Spinal cord (tissue), 10 donors: ENCODE results near the gene PIK3R6. TPM values are rescaled to one million over a fixed set of nuclear protein-coding genes. Genes with fewer than 3 reads are reported as not detected.

Source experiments
- DNase-seq, 6 donors: peaks; one replicate each; pipeline versions ENCODE4 v3.0.0 to v3.0.0-alpha.2; 2013 to 2015; ENCODE audit warnings: low spot score in 6 of 6, low read depth in 4 of 6
- H3K27ac ChIP-seq: one replicate; pipeline ENCODE4 v1.5.1; 2013; ENCODE audit warnings: low read depth, low read length, control low read depth
- H3K27me3 ChIP-seq: one replicate; pipeline ENCODE4 v1.6.1; 2013; ENCODE audit warnings: low read length; ENCODE audit not compliant: control insufficient read depth, insufficient read depth
- H3K36me3 ChIP-seq: one replicate; pipeline ENCODE4 v1.6.1; 2013; ENCODE audit warnings: low read length; ENCODE audit not compliant: control insufficient read depth, insufficient read depth
- H3K4me1 ChIP-seq: one replicate; pipeline ENCODE4 v1.6.1; 2013; ENCODE audit warnings: low read length; ENCODE audit not compliant: control insufficient read depth, insufficient read depth
- H3K4me3 ChIP-seq: one replicate; pipeline ENCODE4 v1.5.1; 2013; ENCODE audit warnings: low read depth, low read length, control low read depth
- H3K9me3 ChIP-seq: one replicate; pipeline ENCODE4 v1.6.1; 2013; ENCODE audit warnings: low read length; ENCODE audit not compliant: control insufficient read depth, insufficient read depth
- WGBS: methylation state at CpG from one replicate; pipeline ENCODE4 v1.1.5; 2013; ENCODE audit warnings: missing lambda C conversion rate; ENCODE audit not compliant: insufficient coverage; 5-methylcytosine and 5-hydroxymethylcytosine counted together
- polyA plus RNA-seq, 2 donors: library from polyadenylated mRNA; unstranded; fragments of 120-200 nt; gene quantifications; one replicate each; pipeline ENCODE4 v1.2.1, GENCODE V29; 2013; ENCODE audit not compliant: insufficient read length in 2 of 2
- total RNA-seq, 2 donors: library from RNA; depleted of rRNA in 1 of 2; stranded (reverse); fragments of 120-200 nt in 1 of 2; fragments of >200 nt in 1 of 2; gene quantifications; one replicate each; pipeline versions ENCODE4 v1.2.3 to v1.2.4, GENCODE V29; 2013 to 2014
- donor health status: healthy.

Gene PIK3R6
- total and polyA plus RNA-seq, 4 donors = 0.50 to 4.7 (median 2.1) TPM

DNA sequence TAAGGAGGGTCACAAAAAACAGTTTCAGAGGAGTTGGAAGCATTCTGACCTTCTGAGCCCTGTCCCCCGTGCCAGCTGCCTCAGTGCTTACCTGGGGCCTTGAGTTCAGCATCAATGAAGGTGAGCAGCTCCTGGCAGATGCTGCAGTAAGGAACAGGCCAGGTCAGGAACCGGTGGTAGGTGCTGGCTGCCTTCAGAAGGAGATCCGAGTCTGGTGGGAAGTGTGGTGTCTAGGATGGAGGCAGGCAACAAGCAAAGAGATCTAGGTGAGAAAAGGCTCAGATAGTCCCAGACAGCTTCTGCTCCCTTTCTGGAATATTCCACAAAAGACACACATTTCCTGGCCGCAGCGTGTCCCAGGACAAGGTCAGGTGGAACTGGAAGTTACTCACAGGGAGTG is 37.2 kb upstream of the PIK3R6 start:
- Histone ChIP-seq H3K27ac (no peak overlapping the region), H3K27me3 (no peaks in the 10 kb centered on the region), H3K4me3 (no peak overlapping the region), H3K4me1 (no peaks in the 10 kb centered on the region), H3K36me3 (no peaks in the 10 kb centered on the region), H3K9me3 (no peaks in the 10 kb centered on the region)
- WGBS = 96% methylated on average over 2 of the region's 5 CpGs
- DNase-seq = no peak

DNA sequence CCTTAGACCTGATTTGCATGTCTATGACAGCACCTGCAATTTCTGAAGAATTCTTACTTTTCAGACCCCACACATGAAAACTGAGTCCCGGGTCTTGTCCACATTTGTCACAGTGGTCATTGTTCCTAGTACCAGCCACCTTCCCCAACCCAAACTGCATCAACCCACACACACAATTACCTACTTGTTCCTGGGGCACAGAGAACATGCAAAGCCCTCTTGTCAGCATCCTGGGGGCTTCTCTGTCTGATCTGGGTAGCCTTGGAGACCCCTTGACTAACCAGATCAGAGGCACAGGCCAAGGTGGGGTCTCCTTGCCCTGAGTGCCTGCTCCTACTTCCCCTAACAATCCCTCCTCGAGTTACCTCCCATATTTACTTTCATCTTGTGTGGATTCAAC is 36.7 kb upstream of the PIK3R6 start:
- no peaks in the 10 kb centered on the region for H3K36me3 ChIP-seq
- DNase-seq = no peak
- WGBS = 24% methylated on average over 1 of the region's 2 CpGs

DNA sequence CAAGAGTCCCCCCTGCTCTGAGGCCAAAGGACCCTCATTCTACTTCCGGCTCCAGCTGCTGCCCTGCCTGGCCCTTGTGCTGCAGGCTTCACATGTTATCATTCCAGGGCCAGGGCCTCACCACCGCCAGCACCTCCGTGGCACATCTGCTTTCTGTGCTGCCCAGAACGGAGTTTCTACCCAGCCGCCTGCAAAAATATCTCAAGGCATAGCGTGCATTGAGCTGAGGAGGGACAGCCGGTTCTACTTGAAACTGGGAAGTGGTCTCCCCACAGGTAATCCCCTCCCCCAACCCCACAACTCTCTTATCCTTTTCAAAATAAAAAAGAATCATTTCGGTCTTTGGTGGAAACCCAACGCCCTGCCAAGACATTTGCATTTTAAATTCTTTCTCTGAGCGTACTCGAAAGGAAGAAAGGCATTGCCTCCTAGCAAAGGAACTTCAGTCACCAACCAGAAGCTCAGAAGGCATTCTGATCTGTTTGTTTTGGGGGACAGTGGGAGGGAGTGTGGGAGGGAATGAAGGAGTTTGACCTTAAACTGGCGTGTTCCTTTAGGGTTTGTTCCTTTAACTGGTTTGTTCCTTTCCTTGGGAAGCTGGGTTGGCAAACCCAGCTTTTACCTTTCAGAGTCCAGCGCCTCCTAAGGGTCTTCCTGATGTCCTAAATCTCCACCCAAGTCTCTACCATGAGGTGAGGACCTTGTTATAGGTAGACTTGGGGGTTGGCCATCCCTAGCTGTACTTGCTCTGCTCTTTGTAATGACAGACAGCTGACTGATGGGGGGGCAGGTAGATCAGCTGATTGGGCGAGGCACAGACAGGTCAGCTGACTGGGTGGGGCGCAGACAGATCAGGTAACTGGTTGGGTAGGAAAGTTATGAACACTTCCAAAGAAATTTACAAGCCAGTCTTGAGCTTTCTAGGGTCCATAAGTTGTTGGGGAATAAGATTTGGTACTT is 33.4 kb upstream of the PIK3R6 start:
- no peak overlapping the region for H3K4me3 ChIP-seq
- no peaks in the 10 kb centered on the region for H3K27me3 ChIP-seq
- no peak overlapping the region for H3K27ac ChIP-seq
- WGBS = 66% methylated on average over 12 of the region's 15 CpGs
- DNase-seq = no peak
- no peaks in the 10 kb centered on the region for H3K36me3 ChIP-seq
- H3K9me3 ChIP-seq = no peaks in the 10 kb centered on the region
- H3K4me1 ChIP-seq = no peaks in the 10 kb centered on the region

More for the DNA sequence above, 36.7 kb upstream of the PIK3R6 start:
- Histone ChIP-seq H3K27ac (no peak overlapping the region), H3K27me3 (no peaks in the 10 kb centered on the region), H3K4me3 (no peak overlapping the region), H3K9me3 (no peaks in the 10 kb centered on the region), H3K4me1 (no peaks in the 10 kb centered on the region)

DNA sequence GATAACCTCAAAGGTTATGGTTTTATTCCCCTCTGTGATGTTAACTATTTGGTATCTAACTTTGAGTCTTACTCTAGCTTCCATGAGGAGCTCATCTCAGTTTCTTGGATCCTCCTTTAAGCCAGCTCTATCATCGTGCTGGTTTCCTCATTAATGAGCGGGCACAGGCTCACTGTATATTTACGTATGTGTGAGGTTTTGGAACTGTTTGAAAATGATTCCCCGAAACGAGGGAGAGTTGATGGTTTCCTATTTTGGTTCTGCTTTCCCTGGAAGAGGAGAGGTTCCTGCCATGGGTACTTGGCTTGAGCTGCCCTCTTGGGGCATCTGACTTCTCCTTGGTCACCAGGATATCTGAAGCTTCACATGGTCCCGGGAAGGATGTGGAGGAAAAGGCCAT is 32.7 kb upstream of the PIK3R6 start:
- Histone ChIP-seq H3K4me3 (no peak overlapping the region), H3K36me3 (no peaks in the 10 kb centered on the region), H3K9me3 (no peaks in the 10 kb centered on the region), H3K27ac (no peak overlapping the region), H3K27me3 (no peaks in the 10 kb centered on the region), H3K4me1 (no peaks in the 10 kb centered on the region)
- WGBS = 85% methylated on average over 6 of the region's 6 CpGs
- DNase-seq = no peak

GRCh38 chr17:8898636-8899035 is 31.2 kb upstream of the PIK3R6 start:
- no peaks in the 10 kb centered on the region for H3K27me3 ChIP-seq
- H3K27ac ChIP-seq = no peak overlapping the region
- H3K4me3 ChIP-seq = no peak overlapping the region
- DNase-seq = no peak
- peaks cover 8% of the 10 kb centered on the region for H3K4me1 ChIP-seq
- H3K36me3 ChIP-seq = no peaks in the 10 kb centered on the region
- 100% methylated on average over 2 of the region's 6 CpGs for whole genome bisulfite sequencing
- H3K9me3 ChIP-seq = no peaks in the 10 kb centered on the region

DNA sequence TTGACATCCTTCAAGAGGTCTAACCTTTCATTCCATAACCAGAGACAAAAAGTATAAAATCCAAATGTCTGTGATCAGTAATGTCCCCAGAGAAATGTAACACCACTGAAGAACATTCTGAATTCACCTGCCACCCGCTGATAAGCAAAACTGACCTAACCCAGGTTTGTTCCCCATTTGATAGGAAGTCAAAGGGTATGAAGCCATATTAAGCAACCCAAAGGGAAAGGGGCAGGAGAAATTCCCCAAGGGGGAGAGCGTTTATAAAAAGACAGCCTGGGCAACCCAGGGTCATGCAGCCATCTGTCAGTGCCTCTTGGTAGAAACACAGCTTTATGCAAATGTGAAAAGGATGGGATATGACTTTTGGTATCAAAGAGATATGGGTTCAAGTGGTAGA is 30.7 kb upstream of the PIK3R6 start:
- no peak overlapping the region for H3K4me3 ChIP-seq
- H3K27me3 ChIP-seq = no peaks in the 10 kb centered on the region
- H3K4me1 ChIP-seq = peaks cover 8% of the 10 kb centered on the region
- no peak for DNase-seq
- no peaks in the 10 kb centered on the region for H3K9me3 ChIP-seq
- H3K36me3 ChIP-seq = no peaks in the 10 kb centered on the region
- no peak overlapping the region for H3K27ac ChIP-seq
- WGBS = 69% methylated on average over 1 of the region's 2 CpGs

DNA sequence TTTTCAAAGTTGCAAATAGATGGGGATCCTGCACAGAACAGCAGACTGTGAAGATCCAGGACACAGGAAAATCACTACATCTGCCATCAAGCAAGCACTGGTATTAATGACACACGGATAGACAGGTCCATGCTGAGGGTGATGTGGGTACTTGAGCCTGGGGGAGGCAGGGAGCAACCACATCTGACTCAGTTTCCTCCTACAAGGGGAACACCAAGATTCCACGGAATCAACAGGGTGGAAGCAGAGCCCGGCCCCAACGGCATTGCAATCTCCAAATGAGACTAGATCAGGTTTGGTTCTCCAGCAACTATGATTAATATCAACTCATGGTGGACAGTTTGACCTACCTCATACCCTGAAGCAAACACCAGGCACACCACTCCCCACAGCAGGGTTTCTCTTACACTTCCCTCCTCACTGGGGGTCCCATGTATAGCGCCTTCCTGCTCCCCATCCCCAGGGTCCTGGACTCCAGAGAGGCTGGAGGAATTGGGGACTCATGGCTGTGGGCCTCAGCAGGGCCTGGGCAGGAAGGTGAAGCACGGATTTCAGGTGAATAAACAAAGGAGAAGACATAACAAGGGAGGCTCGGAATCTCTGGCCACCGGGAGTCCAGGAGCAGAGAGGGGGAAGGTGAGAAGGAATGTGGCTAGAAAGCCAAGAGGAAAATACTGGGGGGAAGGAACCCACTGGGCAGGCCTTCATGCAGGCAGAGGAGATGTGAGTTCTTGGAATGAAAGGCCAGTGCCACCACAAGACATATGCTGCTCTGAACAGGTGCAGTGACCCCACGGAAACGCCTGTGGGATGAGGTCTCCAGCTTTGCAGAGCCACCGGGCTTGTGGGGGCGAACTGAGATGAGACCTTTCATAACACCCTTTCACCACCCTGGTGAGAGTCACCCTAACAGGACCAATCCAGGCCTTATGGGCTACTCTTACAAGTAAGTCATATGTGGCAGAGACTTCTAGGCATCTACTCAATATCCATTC is 29.5 kb upstream of the PIK3R6 start:
- Histone ChIP-seq H3K9me3 (no peaks in the 10 kb centered on the region), H3K36me3 (no peaks in the 10 kb centered on the region), H3K4me1 (peaks cover 8% of the 10 kb centered on the region), H3K27ac (no peak overlapping the region), H3K27me3 (no peaks in the 10 kb centered on the region), H3K4me3 (no peak overlapping the region)
- 76% methylated on average over 9 of the region's 12 CpGs for WGBS
- no peak for DNase-seq

DNA sequence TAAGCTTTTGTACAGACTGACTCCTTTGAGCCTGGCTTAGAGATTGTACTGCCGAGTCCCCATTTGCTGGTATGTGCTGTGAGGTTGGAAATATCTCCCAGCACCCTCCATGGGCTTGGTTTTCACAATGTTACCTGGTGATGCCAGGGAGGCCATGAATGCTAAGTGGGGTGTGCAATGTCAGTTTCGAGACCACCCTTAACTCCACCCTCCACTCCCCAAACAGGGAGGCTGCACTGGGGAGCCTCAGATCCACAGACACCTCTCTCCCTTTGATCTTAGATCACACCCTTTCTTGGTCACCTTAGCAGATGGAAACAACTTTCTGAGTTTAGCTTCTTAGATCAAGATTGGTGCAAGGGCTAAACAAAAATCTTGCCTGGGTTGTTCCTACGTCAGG is 28.6 kb upstream of the PIK3R6 start:
- 94% methylated on average over 3 of the region's 3 CpGs for WGBS
- DNase-seq = no peak
- Histone ChIP-seq H3K27ac (no peak overlapping the region), H3K27me3 (no peaks in the 10 kb centered on the region), H3K9me3 (no peaks in the 10 kb centered on the region), H3K36me3 (no peaks in the 10 kb centered on the region), H3K4me1 (peaks cover 8% of the 10 kb centered on the region), H3K4me3 (no peak overlapping the region)

GRCh38 chr17:8894673-8895578 is 27.5 kb upstream of the PIK3R6 start:
- Histone ChIP-seq H3K36me3 (no peaks in the 10 kb centered on the region), H3K4me3 (peak overlapping the region; percentile 9)
- 34% methylated on average over 12 of the region's 24 CpGs for WGBS

More at GRCh38 chr17:8894673-8895578, 27.5 kb upstream of the PIK3R6 start:
- peak; percentile 38 to 92 (median 60) for DNase-seq
- H3K27me3 ChIP-seq = no peaks in the 10 kb centered on the region
- peaks cover 8% of the 10 kb centered on the region for H3K4me1 ChIP-seq
- H3K9me3 ChIP-seq = no peaks in the 10 kb centered on the region
- H3K27ac ChIP-seq = no peak overlapping the region
